Measurements from ENCODE around the gene LYRM4.

LYRM4 gene

GRCh38 chr6:5241252-5241651, 19.5 kb downstream of the LYRM4 start:
- DNase-seq = no peak

- DNase-seq = no peak
These were observed 22.4 kb downstream of the LYRM4 start for GRCh38 chr6:5238336-5238735.

GRCh38 chr6:5237805-5238204, 22.9 kb downstream of the LYRM4 start:
- no peak for DNase-seq

- DNase-seq = no peak
These were observed 24.9 kb downstream of the LYRM4 start for GRCh38 chr6:5235830-5236229.

- no peak for DNase-seq
These were observed 25.9 kb downstream of the LYRM4 start for GRCh38 chr6:5234874-5235273.

- DNase-seq = no peak
These were observed 29.5 kb downstream of the LYRM4 start for GRCh38 chr6:5231289-5231688.

- no peak for DNase-seq
These were observed 30.7 kb downstream of the LYRM4 start for GRCh38 chr6:5230081-5230480.

GRCh38 chr6:5229356-5229755, 31.4 kb downstream of the LYRM4 start:
- DNase-seq = no peak

GRCh38 chr6:5223309-5223708, 37.4 kb downstream of the LYRM4 start:
- no peak for DNase-seq

- no peak for DNase-seq
These were observed 40.3 kb downstream of the LYRM4 start for GRCh38 chr6:5220443-5220842.

- no peak for DNase-seq
These were observed 41.6 kb downstream of the LYRM4 start for GRCh38 chr6:5219011-5219691.

- DNase-seq = no peak
These were observed 43.4 kb downstream of the LYRM4 start for GRCh38 chr6:5217356-5217755.

- no peak for DNase-seq
These were observed 45.0 kb downstream of the LYRM4 start for GRCh38 chr6:5215799-5216198.

GRCh38 chr6:5215159-5215558, 45.6 kb downstream of the LYRM4 start:
- no peak for DNase-seq

GRCh38 chr6:5214570-5215052, 46.1 kb downstream of the LYRM4 start:
- DNase-seq = no peak

- DNase-seq = no peak
These were observed 46.9 kb downstream of the LYRM4 start for GRCh38 chr6:5213836-5214235.

GRCh38 chr6:5211492-5211891, 49.3 kb downstream of the LYRM4 start:
- DNase-seq = no peak

- DNase-seq = no peak
These were observed 52.2 kb downstream of the LYRM4 start for GRCh38 chr6:5208471-5208971.

- DNase-seq = no peak
These were observed 52.7 kb downstream of the LYRM4 start for GRCh38 chr6:5208057-5208456.

- DNase-seq = no peak
These were observed 53.7 kb downstream of the LYRM4 start for GRCh38 chr6:5206920-5207561.

GRCh38 chr6:5205877-5206850, 54.6 kb downstream of the LYRM4 start:
- DNase-seq = peak; percentile 69

GRCh38 chr6:5205035-5205507, 55.7 kb downstream of the LYRM4 start:
- DNase-seq = no peak

- no peak for DNase-seq
These were observed 56.4 kb downstream of the LYRM4 start for GRCh38 chr6:5204376-5204775.
